ENCODE results near the gene ITGAX. TPM values are rescaled to one million over a fixed set of nuclear protein-coding genes. Genes with fewer than 3 reads are reported as not detected.

Gene ITGAX
- total and polyA plus RNA-seq, 2 experiments from 2014 or later = not detected

DNA sequence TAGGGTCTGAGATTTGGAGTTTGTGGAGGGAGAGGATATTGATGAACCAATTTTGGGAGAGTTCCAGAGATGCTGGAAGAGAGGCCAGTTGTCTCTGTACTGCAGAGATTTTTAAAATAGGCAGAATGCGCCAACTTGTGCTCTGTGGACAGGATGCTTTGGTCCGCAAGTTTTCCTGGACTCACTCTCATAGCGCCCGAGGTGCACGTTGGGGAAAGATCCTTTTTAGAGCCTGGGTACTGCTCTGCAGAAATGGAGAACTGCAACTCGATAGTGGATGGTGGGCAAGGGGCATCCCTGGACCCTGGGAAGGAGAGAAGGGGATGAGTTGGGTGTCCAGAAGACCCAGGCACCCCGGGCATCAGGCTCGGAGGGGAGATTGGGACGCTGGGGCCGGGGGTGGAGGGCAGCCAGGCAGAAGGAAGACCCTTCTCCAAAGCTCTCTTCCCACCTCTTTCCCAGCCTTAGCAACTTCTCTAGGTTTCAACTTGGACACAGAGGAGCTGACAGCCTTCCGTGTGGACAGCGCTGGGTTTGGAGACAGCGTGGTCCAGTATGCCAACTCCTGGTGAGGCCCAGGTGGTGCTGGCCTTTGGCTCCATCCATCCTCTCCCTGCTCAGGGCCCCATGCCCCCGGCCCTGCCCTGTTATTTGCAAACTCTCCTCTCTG is 590 bp downstream of the ITGAX start:
- H3K9me2 ChIP-seq (ENCODE audit: insufficient read depth) = no peaks in the 10 kb centered on the region
- Mint-ChIP-seq H3K4me3 (no peak overlapping the region), H3K36me3 (ENCODE audit: low read depth) (no peaks in the 10 kb centered on the region; the same call in 2 of the 3 replicates), H3K27me3 (ENCODE audit: insufficient read depth, low read depth, poor library complexity) (peaks cover 8% of the 10 kb centered on the region), H3K4me1 (peaks cover 2% of the 10 kb centered on the region; the same call in 2 of the 3 replicates), H3K9me3 (peaks cover 2% of the 10 kb centered on the region; the same call in 1 of the 3 replicates), H3K27ac (no peak overlapping the region)
- no peak for TF ChIP-seq JUNB (IDR thresholded peaks at IDR 0.05; ENCODE audit: unreplicated experiment)
- no peak for TF ChIP-seq ZNF114 (CRISPR knock-in tag; IDR thresholded peaks at IDR 0.05)
- no peak for TF ChIP-seq CREB1 (CRISPR knock-in tag; IDR thresholded peaks at IDR 0.05; ENCODE audit: low read depth)
- TF ChIP-seq NANOG (IDR thresholded peaks at IDR 0.05; ENCODE audit: borderline replicate concordance) = no peak
- no peak for TF ChIP-seq EZH2 (IDR thresholded peaks at IDR 0.05; ENCODE audit: low read depth, unreplicated experiment)
- TF ChIP-seq ZNF331 (CRISPR knock-in tag; IDR thresholded peaks at IDR 0.05; ENCODE audit: low read depth) = no peak
- no peak for TF ChIP-seq POLR2AphosphoS5 (IDR thresholded peaks at IDR 0.05; ENCODE audit: low read depth)
- TF ChIP-seq STAT1 (IDR thresholded peaks at IDR 0.05; ENCODE audit: unreplicated experiment) = no peak
- TF ChIP-seq, protein P1, sequence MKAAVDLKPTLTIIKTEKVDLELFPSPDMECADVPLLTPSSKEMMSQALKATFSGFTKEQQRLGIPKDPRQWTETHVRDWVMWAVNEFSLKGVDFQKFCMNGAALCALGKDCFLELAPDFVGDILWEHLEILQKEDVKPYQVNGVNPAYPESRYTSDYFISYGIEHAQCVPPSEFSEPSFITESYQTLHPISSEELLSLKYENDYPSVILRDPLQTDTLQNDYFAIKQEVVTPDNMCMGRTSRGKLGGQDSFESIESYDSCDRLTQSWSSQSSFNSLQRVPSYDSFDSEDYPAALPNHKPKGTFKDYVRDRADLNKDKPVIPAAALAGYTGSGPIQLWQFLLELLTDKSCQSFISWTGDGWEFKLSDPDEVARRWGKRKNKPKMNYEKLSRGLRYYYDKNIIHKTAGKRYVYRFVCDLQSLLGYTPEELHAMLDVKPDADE (IDR thresholded peaks at IDR 0.05) = no peak
- TF ChIP-seq EZH2phosphoT487 (IDR thresholded peaks at IDR 0.05; ENCODE audit: unreplicated experiment) = no peak
- TF ChIP-seq ZNF462 (CRISPR knock-in tag; IDR thresholded peaks at IDR 0.05) = no peak
- no peak for TF ChIP-seq REST (IDR thresholded peaks at IDR 0.05; ENCODE audit: unreplicated experiment)
- no peak for TF ChIP-seq CTCF (conservative IDR thresholded peaks at IDR 0.05; ENCODE audit: low read depth in 2 of 2)
- no peak overlapping the region for H3K4me3 ChIP-seq
- H3K36me3 ChIP-seq (ENCODE audit: insufficient read depth) = no peaks in the 10 kb centered on the region
- H4K20me1 ChIP-seq (replicated peaks; ENCODE audit: insufficient read depth) = no peaks in the 10 kb centered on the region
- H3K27me3 ChIP-seq (ENCODE audit: insufficient read depth) = no peaks in the 10 kb centered on the region
- no peaks in the 10 kb centered on the region for H3K4me1 ChIP-seq (ENCODE audit: insufficient read depth)
- no peaks in the 10 kb centered on the region for H3K79me2 ChIP-seq (replicated peaks; ENCODE audit: insufficient read depth)
- H3K27ac ChIP-seq (ENCODE audit: low read depth) = no peak overlapping the region
- no peak overlapping the region for H2AFZ ChIP-seq
- no peak overlapping the region for H3K4me2 ChIP-seq
- ATAC-seq (no peak), DNase-seq (ENCODE audit: low spot score) (no peak)
- H3F3A ChIP-seq (replicated peaks; ENCODE audit: low read depth) = no peaks in the 10 kb centered on the region

All from GM23338 (cell line).